ENCODE measurements around the gene DOCK9.
A peak's percentile ranks its signal among the peaks of the same experiment; 100 is the strongest.

DOCK9 gene

DNA sequence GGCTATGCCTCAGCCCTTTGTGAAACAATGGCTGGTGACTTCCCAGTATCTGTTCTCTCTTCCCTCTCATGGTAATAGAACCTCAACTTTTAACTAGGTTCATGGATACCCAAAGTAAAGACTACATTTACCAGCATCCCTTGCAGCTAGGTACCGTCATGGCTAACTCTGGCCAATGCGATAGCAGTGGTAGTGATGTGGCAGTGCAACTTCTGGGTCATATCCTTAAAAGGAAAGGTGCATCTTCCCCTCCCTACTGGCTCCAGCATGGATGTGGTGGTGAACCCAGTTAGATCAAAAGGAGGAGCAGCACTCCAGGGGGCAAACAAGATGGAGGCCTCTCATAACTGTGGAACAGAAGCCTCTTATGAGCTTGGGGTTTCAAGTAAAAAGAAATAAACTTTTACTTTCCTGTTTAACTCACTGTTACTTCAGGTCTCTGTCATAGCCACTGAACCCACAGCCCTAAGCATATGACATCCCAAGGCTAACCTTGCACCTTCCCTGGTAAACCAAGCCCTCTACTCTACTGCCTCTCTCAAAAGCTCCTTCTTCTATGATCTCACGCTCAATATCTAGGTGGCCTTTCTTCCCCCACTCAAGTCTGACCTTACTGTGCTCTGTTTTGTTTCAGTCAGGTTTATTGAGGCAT lies 104.4 kb downstream of the DOCK9 start:
- H3K9ac ChIP-seq (ENCODE audit: low read length) = no peak overlapping the region
- H3K4me1 ChIP-seq (ENCODE audit: insufficient read depth, low read length, severe bottlenecking) = no peaks in the 10 kb centered on the region
- no peaks in the 10 kb centered on the region for H3F3A ChIP-seq (ENCODE audit: insufficient read depth, low read length)
- TF ChIP-seq CTCF (IDR thresholded peaks at IDR 0.05; ENCODE audit: low read length) (no peak), EZH2 (IDR thresholded peaks at IDR 0.05; ENCODE audit: borderline replicate concordance, low read length) (no peak)
- H4K20me1 ChIP-seq (ENCODE audit: insufficient read depth, low read length) = no peaks in the 10 kb centered on the region
- H3K4me2 ChIP-seq (ENCODE audit: low read length) = no peak overlapping the region
- H3K4me3 ChIP-seq (ENCODE audit: low read depth, low read length, poor library complexity, severe bottlenecking) = no peak overlapping the region
- H3K36me3 ChIP-seq (ENCODE audit: insufficient read depth, low read length) = no peaks in the 10 kb centered on the region; the same call in 1 of the 2 replicates
- no peak overlapping the region for H2AFZ ChIP-seq (ENCODE audit: low read length)
- no peak overlapping the region for H3K27ac ChIP-seq (ENCODE audit: low read depth, low read length, poor library complexity, severe bottlenecking)
- no peaks in the 10 kb centered on the region for H3K9me2 ChIP-seq (ENCODE audit: low read depth, low read length)
- H3K79me2 ChIP-seq (ENCODE audit: insufficient read depth, low read length) = no peaks in the 10 kb centered on the region
- H3K27me3 ChIP-seq (ENCODE audit: insufficient read depth, low read length) = no peaks in the 10 kb centered on the region
- peaks cover 9% of the 10 kb centered on the region for H3K9me3 ChIP-seq (ENCODE audit: low read length)

GRCh38 chr13:98871727-98872126 lies 106.1 kb downstream of the DOCK9 start:
- H2AFZ ChIP-seq (ENCODE audit: low read length) = no peak overlapping the region
- peaks cover 9% of the 10 kb centered on the region for H3K9me3 ChIP-seq (ENCODE audit: low read length)
- H3K36me3 ChIP-seq (ENCODE audit: insufficient read depth, low read length) = no peaks in the 10 kb centered on the region; the same call in 1 of the 2 replicates
- H3K4me1 ChIP-seq (ENCODE audit: insufficient read depth, low read length, severe bottlenecking) = no peaks in the 10 kb centered on the region
- TF ChIP-seq CTCF (IDR thresholded peaks at IDR 0.05; ENCODE audit: low read length) (no peak), EZH2 (IDR thresholded peaks at IDR 0.05; ENCODE audit: borderline replicate concordance, low read length) (no peak)
- no peaks in the 10 kb centered on the region for H3F3A ChIP-seq (ENCODE audit: insufficient read depth, low read length)
- no peaks in the 10 kb centered on the region for H3K9me2 ChIP-seq (ENCODE audit: low read depth, low read length)
- H3K27me3 ChIP-seq (ENCODE audit: insufficient read depth, low read length) = no peaks in the 10 kb centered on the region
- no peak overlapping the region for H3K27ac ChIP-seq (ENCODE audit: low read depth, low read length, poor library complexity, severe bottlenecking)
- H3K9ac ChIP-seq (ENCODE audit: low read length) = no peak overlapping the region
- no peak overlapping the region for H3K4me3 ChIP-seq (ENCODE audit: low read depth, low read length, poor library complexity, severe bottlenecking)
- H3K4me2 ChIP-seq (ENCODE audit: low read length) = no peak overlapping the region
- no peaks in the 10 kb centered on the region for H3K79me2 ChIP-seq (ENCODE audit: insufficient read depth, low read length)
- no peaks in the 10 kb centered on the region for H4K20me1 ChIP-seq (ENCODE audit: insufficient read depth, low read length)

- no peak overlapping the region for H3K9ac ChIP-seq (ENCODE audit: low read length)
- no peaks in the 10 kb centered on the region for H3K9me2 ChIP-seq (ENCODE audit: low read depth, low read length)
- no peak overlapping the region for H2AFZ ChIP-seq (ENCODE audit: low read length)
- no peak overlapping the region for H3K27ac ChIP-seq (ENCODE audit: low read depth, low read length, poor library complexity, severe bottlenecking)
- H3K79me2 ChIP-seq (ENCODE audit: insufficient read depth, low read length) = no peaks in the 10 kb centered on the region
- H4K20me1 ChIP-seq (ENCODE audit: insufficient read depth, low read length) = no peaks in the 10 kb centered on the region
- peaks cover 9% of the 10 kb centered on the region for H3K9me3 ChIP-seq (ENCODE audit: low read length)
- no peak overlapping the region for H3K4me3 ChIP-seq (ENCODE audit: low read depth, low read length, poor library complexity, severe bottlenecking)
- no peaks in the 10 kb centered on the region for H3K4me1 ChIP-seq (ENCODE audit: insufficient read depth, low read length, severe bottlenecking)
- no peak overlapping the region for H3K4me2 ChIP-seq (ENCODE audit: low read length)
- H3F3A ChIP-seq (ENCODE audit: insufficient read depth, low read length) = no peaks in the 10 kb centered on the region
- peak; percentile 77 for TF ChIP-seq CTCF (IDR thresholded peaks at IDR 0.05; ENCODE audit: low read length)
- TF ChIP-seq EZH2 (IDR thresholded peaks at IDR 0.05; ENCODE audit: borderline replicate concordance, low read length) = no peak
- H3K36me3 ChIP-seq (ENCODE audit: insufficient read depth, low read length) = no peaks in the 10 kb centered on the region; the same call in 1 of the 2 replicates
- no peaks in the 10 kb centered on the region for H3K27me3 ChIP-seq (ENCODE audit: insufficient read depth, low read length)
Observed at GRCh38 chr13:98869408-98870090, 108.3 kb downstream of the DOCK9 start.
